HG03103 (cell line): Measurements from ENCODE around the gene PTPRD.
A peak's percentile ranks its signal among the peaks of the same experiment; 100 is the strongest.

ENCODE experiments used
- ATAC-seq: cut with Tn5 transposase; IDR thresholded peaks from one replicate; pipeline ENCODE4 v1.9.1; 2021; ENCODE audit warnings: low read depth; ENCODE audit not compliant: unreplicated experiment

The PTPRD gene

DNA sequence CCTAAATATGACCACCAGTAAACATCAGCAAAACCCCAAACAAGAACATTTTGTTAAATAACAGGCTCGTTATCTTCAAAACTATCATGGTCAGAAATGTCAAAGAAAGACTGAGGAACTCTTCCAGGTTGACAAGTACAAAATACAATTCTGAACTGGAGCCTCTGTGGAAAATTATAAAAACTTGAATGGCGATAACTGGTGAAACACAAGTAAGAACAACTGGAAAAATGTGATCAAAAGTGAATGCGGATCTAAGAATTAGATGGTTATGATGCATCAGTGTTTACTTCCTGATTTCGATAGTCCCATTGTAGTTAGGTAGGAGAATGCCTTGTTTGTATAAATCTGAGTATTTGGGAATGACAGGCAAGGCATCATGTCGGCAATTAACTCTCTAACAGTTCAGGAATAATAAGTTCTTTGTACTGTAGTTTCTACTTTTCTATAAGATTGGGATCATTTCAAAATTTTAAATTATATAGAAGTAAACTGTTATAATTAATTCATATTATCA, 2073.1 kb downstream of the PTPRD start:
- ATAC-seq: no peak

DNA sequence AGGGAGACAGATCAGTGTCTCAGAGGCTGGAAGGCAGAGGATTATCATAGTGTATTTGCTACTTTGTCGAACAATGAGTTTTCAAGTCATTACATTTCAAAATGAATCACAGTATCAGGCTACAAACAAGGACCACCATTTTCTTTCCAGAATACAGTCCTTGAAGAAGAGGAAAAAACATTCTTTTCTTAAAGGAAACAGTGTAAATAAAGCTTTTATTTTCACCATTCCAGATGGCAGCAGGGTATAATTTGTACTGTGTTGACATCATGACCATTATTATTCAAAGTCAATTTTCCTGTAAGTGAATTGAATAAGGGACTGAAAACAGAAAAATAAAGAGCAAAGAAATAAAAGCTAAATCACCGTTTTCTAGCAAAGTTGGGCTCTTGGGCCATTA, 2076.0 kb downstream of the PTPRD start:
- ATAC-seq: no peak

DNA sequence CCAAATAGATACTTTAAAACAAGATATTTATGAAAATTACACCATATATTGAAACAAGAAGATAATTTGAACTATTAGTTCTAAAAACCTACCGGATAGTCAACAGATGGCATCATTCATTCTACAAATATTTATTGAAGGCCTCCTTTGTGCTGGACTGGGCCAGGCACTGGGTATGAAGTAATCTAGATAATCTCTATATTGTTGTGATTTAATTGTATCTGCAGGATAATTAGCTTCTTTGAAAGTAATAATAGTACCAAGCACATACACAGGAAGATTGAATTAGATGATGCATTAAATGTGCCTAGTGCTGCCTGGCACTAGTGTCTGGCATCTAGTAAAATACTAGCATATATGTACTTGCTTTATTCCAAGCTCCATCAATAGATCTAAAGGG, 2078.0 kb downstream of the PTPRD start:
- ATAC-seq: no peak

DNA sequence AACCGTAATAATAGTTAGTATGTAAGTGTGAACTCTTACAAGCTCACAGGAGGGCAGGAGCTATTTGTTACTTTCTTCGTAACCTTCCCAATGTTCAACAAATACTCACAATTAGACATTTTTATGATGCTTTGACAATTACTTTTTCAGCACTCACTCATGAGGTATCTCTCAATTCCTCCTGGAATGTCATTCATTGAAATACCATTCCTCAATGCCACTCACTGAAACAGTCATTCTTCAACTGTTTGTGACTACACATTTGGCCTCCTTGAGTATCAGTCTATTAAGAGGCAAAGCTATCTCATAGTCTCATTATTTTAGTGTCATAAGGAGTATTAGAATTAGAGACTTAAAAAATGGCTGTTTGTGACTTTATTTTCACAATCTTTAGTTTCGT, 2079.1 kb downstream of the PTPRD start:
- no peak for ATAC-seq

DNA sequence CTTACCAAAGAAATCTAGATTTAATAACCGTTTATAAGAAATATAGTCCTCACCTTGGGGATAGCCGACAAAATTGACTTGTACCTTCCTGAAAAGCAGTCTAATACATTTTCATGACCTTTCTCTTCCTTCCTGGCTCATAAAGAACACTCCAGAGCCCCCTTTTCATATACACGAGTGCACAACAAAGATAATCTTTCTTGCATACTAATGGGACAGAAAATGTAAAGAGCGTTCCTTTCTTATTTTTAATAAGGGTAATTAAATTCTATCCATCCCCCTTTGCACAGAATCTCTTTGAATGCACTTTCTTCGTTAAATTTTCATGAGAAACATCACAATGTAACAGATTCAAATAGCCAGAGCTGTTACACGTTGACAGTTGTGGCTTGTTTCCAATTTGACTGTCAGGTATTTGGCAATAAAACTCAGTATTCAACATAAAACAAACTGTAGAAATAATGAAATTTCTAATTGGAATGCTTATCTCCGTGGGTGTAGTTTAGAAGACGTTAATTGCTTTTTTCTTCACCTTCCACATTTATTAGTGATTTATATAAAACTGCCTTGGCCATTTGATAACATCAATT, 2080.9 kb downstream of the PTPRD start:
- ATAC-seq: no peak

DNA sequence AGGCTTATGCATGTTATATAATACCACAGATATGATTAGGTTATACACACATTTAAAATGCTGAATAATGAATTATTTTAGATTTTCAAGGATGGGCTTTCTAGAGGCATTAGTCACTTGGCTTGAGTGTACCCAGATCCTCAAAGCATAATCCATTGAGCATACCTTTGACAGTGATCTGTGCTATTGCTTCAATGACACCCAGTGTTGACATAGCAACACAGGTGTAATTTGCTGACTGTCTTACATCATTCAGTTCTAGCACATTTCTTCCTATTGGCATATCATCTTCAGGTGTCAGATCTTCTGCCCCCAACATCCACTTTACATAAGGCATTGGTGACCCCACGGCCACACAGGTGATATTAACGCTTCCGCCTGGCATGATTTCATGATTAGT, 2091.7 kb downstream of the PTPRD start:
- ATAC-seq: no peak

DNA sequence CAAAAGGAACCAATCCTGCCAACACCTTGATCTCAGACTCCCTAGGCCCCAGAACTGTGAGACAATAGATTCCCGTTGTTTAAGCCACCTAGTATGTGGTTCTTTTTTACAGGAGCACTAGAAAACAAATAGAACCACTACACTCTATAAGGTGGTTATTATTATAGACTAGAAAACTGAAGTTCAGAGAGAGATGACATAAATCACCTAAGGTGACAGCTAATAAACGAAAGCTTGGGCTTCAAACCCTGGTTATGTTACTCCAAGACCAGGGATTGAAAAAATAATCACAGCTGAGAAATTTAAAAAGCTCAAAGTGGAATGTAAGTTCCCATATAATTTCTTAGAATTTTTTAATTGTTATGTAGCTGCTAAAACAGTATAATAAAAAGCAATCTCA, 2097.1 kb downstream of the PTPRD start:
- ATAC-seq: no peak

DNA sequence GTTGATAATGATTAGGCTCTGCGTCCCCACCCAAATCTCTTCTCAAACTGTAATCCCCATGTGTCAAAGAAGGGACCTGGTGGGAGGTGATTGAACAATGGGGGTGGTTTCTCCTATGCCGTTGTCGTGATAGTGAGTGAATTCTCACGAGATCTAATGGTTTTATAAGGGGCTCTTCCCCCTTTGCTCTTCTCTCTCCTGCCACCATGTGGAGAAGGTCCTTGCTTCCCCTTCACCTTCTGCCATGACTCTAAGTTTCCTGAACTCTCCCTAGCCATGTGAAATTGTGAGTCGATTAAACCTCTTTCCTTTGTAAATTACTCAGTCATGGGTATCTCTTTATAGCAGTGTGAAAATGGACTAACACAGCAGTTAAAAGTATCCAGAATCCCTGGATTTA, 2098.0 kb downstream of the PTPRD start:
- ATAC-seq: no peak

DNA sequence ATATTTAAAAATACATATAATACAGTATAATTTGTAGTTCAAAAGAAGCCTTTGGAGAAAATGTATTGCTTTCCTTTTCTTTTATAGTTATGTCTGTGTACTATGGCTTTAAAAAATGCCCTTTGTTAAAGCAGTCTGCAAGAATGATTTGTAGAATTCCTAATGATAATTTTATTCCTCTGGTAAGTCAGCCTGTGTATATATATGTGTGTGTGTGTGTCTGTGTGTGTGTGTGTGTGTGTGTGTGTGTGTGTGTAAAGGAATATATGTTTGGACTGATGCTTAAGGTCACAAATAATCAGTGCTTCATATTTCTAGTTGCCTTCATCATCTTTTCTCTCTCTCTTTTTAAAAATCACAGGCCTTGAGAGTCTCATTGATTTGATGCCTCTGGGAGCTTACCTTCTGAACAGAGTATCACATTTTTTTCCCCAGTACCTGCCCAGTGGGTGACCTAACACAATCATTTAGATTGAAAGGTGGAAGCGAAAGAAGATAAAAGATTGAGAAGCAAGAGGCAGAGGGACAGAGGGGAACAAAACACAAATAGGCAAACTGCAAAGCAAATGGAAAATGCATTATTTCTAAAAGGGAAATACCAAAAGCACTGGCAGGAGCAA, 2104.0 kb downstream of the PTPRD start:
- no peak for ATAC-seq

DNA sequence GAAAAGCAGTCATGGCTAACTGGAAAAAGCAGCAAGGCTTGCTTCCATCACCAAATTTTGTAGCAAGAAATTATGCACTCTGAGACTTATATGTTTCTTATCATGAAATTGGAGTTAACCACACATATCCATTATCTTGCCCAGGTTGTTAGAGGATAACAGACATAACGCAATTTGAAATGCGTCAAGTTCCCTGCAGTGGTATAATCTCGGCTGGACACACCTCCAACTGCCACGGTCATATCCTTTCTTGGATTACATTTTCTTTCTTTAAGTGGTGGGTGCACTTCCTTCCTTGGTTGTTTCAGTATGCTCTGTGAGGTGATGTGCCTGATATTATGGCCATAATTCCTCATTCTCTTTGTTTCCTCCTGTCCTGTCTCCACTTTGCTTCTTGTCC, 2118.2 kb downstream of the PTPRD start:
- no peak for ATAC-seq

DNA sequence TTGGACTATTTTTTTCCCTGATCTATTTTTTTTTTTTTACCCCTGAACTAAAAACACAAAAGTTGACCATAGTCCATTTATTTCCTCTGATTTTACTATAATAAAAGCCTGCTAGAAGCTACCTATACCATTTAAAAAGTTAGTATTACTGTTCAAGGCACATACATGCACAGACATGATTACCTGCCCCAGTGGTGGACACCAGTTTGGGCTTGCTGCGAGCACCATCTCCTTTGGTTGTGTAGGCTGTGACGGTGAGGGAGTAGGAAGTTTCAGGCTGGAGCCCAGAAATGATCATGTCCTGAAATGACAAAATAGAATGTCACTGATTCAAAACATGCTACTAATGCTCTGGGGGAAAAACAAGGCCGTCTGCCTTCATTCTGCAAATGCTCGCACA, 2120.1 kb downstream of the PTPRD start:
- no peak for ATAC-seq

DNA sequence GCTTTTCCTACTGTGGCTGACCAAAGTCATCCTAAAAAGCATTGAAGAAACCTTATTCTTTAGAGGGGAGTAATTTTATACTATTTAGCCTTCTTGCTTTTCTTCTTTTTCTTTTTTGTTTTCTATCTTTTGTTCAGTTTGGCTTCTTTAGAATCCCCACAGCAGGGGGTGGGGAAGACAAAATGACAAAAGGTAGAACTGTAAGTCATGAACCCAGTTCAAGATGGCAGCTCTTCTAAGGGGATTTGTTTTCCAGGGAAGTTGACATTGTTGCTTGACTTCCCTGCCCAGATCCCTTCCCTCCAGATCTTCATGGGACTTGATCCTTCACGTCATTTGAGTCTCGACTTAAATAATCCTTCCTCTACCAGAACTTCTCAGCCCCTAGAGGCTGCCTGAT, 2120.8 kb downstream of the PTPRD start:
- ATAC-seq: no peak

DNA sequence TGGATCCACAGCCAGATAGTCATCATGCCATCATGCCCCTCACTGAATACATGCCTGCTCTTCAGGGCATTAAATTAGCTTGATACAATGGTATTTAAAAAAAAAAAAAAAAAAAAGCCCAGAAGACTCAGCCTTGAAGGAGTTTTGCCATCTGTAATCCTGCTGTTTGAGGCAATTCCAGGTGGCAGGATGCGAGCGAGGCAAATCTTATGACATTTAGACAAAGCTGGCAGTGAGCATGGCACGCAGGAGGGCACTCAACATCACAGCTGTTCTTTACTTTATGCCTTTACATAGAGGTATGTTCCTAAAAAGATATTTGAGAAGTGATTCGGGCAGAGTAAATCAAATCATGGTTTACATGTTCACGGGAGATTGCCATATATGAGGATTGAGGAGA, 2121.2 kb downstream of the PTPRD start:
- no peak for ATAC-seq

DNA sequence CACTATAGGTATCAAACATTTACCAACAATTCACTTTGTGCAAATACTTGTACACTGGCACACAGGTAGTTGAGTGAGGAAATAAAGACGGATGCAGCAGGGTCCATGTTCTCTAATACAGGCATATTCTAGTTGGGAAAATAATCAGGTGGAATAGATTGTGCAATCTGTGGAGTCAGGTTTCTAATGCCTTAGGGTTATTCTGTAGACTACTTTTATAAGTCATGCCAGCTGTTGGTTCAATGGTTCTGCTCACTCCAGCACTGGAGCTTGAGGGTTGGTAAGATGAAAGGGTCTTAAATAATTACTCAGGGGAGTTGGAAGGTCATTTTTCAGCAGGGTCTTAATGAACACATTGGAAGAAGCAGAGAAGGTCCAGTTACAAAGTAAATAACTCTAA, 2123.0 kb downstream of the PTPRD start:
- ATAC-seq: no peak

DNA sequence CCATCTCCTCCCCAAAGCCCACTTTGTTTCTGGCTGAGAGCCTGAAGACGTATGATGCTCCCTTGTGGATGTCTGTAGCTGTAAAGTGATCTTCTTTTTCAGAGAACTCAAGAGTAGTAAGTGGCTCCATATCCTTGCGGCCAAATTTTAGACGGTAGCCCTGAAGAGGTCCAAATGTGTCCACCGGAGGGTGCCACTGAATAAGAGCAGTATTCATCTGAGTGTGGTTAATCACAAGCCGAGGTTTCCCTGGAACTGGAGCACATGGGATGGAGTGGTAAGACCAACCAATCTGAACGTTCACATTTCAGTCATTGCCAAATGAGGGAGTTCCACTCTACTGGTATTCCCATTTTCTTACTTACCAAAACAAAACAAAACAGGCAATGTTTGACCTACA, 2126.7 kb downstream of the PTPRD start:
- ATAC-seq: no peak

DNA sequence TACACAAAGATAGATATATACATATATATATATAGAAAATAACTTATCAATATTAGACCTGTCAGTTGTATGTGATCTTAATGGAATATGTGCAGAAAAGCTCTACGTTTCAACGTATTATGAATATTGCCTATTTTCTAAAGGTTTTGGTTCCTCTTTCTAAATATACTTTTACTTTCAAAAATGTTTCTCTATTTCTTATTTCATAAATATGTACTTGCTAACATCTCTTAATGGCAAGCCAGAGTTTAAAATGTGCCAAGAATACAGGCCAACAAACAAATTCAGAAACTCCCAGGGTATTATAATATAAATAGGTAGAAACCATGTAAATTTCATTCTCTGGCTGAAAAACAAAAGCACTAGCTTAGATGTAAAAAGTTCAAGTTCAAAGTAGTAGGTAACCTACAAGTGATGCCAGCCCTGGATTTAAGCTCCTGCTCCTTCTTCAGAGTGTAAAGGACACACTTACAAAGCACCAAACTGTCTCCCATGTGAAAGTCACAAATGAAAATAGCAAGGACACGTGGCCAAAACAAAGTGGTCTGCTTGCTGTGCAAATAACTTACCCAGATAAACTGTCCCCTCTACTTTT, 2128.1 kb downstream of the PTPRD start:
- peak; percentile 57 for ATAC-seq

DNA sequence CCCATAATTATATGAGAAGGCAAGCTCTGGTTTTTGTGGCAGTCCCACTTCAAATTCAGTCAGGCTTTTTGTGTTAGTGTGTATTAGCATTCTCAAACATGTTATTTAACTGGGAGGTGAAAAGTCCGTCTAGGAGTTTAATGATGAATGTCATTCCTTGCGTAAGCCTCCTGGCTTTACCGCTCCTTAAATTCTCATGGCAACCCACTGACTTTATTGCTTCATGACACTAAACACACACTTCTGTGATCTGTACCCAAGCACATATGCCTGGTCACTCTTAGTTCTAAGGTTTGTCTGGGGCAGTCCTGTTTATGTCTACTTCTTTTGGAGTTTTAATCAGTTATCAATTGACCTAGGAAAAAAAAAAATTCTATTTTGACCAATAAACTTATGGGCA, 2135.4 kb downstream of the PTPRD start:
- ATAC-seq: no peak

DNA sequence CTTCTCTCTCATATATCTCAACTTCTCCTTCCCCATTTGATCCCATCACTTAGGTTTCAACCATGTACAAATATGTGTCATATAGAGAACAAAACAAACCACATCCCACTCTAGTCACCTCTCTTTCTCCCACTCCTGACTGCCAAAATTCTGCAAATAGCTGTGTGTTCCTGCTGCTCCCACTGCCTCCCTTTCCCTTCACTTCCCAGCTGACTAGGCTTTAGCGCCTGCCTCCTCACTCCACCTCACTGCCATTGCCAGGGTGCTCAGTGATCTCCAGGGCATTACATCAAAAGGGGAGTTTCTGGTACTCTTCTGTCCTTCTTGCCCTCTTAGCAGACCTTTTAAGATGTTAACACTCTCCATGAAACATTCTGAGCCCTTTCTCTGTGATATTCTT, 2137.9 kb downstream of the PTPRD start:
- ATAC-seq: no peak

DNA sequence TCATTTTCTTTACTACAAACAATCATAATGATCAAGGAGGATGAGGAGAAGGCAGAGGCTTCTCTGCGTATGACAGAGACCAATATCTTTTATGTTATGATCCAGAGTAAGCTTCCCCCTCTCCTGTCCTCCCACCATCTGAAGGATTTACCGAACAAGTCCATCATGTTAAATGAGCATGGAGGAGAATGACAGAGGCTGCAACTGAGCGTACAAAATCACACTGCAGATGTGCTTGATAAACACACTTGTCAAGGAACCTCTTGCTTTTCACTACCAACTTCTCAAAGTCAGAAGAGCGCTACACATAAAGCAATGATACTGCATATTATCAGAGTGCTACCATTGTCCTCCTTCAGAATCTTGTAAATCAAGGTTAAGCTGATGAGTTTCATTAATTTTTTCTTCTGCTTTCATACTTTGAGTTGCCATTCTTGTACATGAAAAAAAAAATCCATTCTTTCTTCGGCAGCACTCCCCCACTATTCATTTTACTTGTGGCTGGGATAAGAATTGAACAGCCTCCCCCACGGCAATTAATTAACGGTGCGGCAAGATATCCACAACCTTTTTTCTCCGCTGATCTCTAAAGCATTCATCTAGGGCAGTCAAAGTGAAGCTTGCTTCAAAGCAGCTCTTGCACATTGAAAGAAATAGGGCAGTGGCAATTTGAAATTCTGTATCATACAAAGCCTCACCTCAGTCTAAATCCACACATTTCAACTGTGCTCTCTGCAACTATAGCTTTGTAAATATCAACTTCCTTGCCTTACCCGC, 2139.4 kb downstream of the PTPRD start:
- no peak for ATAC-seq

DNA sequence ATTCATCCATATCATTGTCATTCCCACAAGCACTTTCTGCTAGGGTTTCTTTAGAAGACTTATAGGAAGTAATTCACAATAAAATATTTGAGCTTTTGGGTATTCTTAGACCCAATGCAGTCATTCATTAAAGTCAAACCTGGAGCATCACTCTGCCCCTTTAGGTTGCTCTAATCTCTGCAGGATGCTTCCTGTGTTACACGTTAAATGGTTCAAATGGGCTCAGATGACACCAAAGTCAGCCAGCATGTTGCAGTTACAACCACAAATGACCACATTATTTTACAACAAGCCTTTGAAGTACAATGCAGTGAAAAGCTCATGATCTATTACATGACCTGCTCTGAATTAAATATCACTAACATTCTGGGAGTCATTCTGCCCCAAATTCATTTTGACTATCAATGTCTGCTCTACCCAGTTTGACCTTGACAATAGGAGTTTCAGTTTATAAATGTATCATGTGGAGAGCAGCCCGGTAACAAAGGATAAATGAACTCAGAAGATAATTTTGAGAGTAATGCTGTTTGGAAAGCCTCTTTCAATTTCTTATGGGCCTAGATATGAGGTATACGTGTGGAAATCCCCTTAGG, 2144.7 kb downstream of the PTPRD start:
- no peak for ATAC-seq

DNA sequence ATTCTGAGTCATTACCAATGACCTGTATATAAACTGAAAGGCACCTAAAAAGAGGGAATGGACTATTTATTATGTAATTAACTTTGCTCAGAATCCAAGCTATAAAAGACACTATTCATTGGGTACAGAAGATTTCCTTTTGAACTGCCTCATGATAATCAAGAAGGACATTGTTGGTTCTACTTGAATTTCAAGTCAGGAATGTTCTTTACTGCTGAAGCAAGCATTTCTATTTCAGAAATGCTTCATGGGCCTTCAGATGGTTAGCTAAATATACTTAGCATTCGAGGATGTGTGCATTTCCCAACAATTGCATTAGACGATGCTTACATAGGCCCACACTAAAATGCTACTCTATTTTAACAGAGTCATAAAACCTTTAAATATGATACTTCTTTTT, 2155.0 kb downstream of the PTPRD start:
- ATAC-seq: no peak
